Suprapubic skin (tissue), 4 donors: ENCODE results near the gene KIF11. TPM values are rescaled to one million over a fixed set of nuclear protein-coding genes. Genes with fewer than 3 reads are reported as not detected.

ENCODE experiments used
- DNase-seq, 2 donors: peaks; one replicate each; pipeline ENCODE4 v3.0.0-alpha.2; 2019; ENCODE audit warnings: low spot score in 2 of 2
- H3K27ac ChIP-seq: fragments of 200-600 bp; sonication (generic); one replicate; pipeline ENCODE4 v1.5.1; 2019
- H3K27me3 ChIP-seq: fragments of 200-600 bp; sonication (generic); one replicate; pipeline ENCODE4 v1.5.1; 2019
- H3K36me3 ChIP-seq: fragments of 200-600 bp; sonication (generic); one replicate; pipeline ENCODE4 v1.5.1; 2019
- H3K4me1 ChIP-seq: fragments of 200-600 bp; sonication (generic); one replicate; pipeline ENCODE4 v1.5.1; 2019
- H3K4me3 ChIP-seq: fragments of 200-600 bp; sonication (generic); one replicate; pipeline ENCODE4 v1.5.1; 2019; ENCODE audit warnings: mild to moderate bottlenecking
- H3K9me3 ChIP-seq: fragments of 200-600 bp; sonication (generic); one replicate; pipeline ENCODE4 v1.5.1; 2019
- CTCF ChIP-seq, 2 donors: fragments of 200-600 bp in 1 of 2; fragments of 450-650 bp in 1 of 2; sonication (generic) in 1 of 2; IDR thresholded peaks; one replicate each; pipeline ENCODE4 v1.5.1; 2016 to 2019; ENCODE audit warnings: antibody characterized with exemption in 2 of 2, mild to moderate bottlenecking in 1 of 2, moderate library complexity in 1 of 2
- EP300 ChIP-seq: sonication (generic); formaldehyde crosslinking; IDR thresholded peaks from one replicate; pipeline ENCODE4 v1.6.1; 2017; ENCODE audit warnings: antibody characterized with exemption
- POLR2A ChIP-seq, 2 donors: fragments of 450-650 bp; IDR thresholded peaks; one replicate each; pipeline ENCODE4 v1.6.1; 2017; ENCODE audit warnings: antibody characterized with exemption in 2 of 2, mild to moderate bottlenecking in 2 of 2, moderate library complexity in 2 of 2
- POLR2AphosphoS5 ChIP-seq, 3 donors: sonication (generic); formaldehyde crosslinking; IDR thresholded peaks; one replicate each; pipeline ENCODE4 v1.6.1; 2017; ENCODE audit warnings: antibody characterized with exemption in 3 of 3
- WGBS: methylation state at CpG from one replicate; pipeline ENCODE4 v1.1.5; 2018; 5-methylcytosine and 5-hydroxymethylcytosine counted together
- total RNA-seq, 4 donors: library from RNA; depleted of rRNA; stranded (reverse); fragments of >200 nt; gene quantifications; one replicate each; pipeline ENCODE4 v1.1.0, GENCODE V29; 2016

The KIF11 gene
- total RNA-seq, 4 donors from 2014 or later, result 3.1 to 5.4 (median 4.1) TPM

GRCh38 chr10:92690211-92690914, 97.4 kb downstream of the KIF11 start:
- peaks cover 29% of the 10 kb centered on the region for H3K4me1 ChIP-seq
- TF ChIP-seq EP300 (no peak), CTCF (IDR thresholded peaks at IDR 0.05) (no peak), POLR2AphosphoS5 (IDR thresholded peaks at IDR 0.05) (no peak), POLR2A (IDR thresholded peaks at IDR 0.05) (no peak)
- 11% methylated on average over 39 of the region's 73 CpGs for WGBS
- peaks cover 69% of the 10 kb centered on the region for H3K27me3 ChIP-seq
- H3K9me3 ChIP-seq, result no peaks in the 10 kb centered on the region
- H3K27ac ChIP-seq, result peak overlapping the region; percentile 73
- H3K36me3 ChIP-seq, result no peaks in the 10 kb centered on the region
- DNase-seq, result peak in 1 of 2 donors; percentile 76
- peak overlapping the region; percentile 52 for H3K4me3 ChIP-seq

GRCh38 chr10:92690915-92691590, 98.1 kb downstream of the KIF11 start:
- Histone ChIP-seq H3K4me1 (peaks cover 29% of the 10 kb centered on the region), H3K36me3 (no peaks in the 10 kb centered on the region), H3K4me3 (peak overlapping the region; percentile 52), H3K27ac (peak overlapping the region; percentile 73), H3K9me3 (no peaks in the 10 kb centered on the region), H3K27me3 (peaks cover 76% of the 10 kb centered on the region)
- no peak for DNase-seq
- WGBS, result 51% methylated on average over 30 of the region's 30 CpGs
- no peak for TF ChIP-seq EP300
- TF ChIP-seq POLR2A (IDR thresholded peaks at IDR 0.05), result no peak

- H3K36me3 ChIP-seq, result no peaks in the 10 kb centered on the region
- TF ChIP-seq POLR2A (IDR thresholded peaks at IDR 0.05), result peak in 1 of 2 donors; percentile 9
- TF ChIP-seq CTCF (IDR thresholded peaks at IDR 0.05), result no peak
- TF ChIP-seq EP300, result no peak
- no peak for TF ChIP-seq POLR2AphosphoS5 (IDR thresholded peaks at IDR 0.05)
- H3K9me3 ChIP-seq, result no peaks in the 10 kb centered on the region
- DNase-seq, result peak in 1 of 2 donors; percentile 76
- peak overlapping the region; percentile 73 for H3K27ac ChIP-seq
- H3K4me1 ChIP-seq, result peaks cover 29% of the 10 kb centered on the region
- peak overlapping the region; percentile 52 for H3K4me3 ChIP-seq
- WGBS, result 51% methylated on average over 24 of the region's 35 CpGs
- H3K27me3 ChIP-seq, result peaks cover 82% of the 10 kb centered on the region
Measured at GRCh38 chr10:92691591-92692079, 98.7 kb downstream of the KIF11 start.

- Histone ChIP-seq H3K4me3 (peak overlapping the region; percentile 52), H3K27me3 (peaks cover 86% of the 10 kb centered on the region), H3K27ac (peak overlapping the region; percentile 73), H3K4me1 (peaks cover 29% of the 10 kb centered on the region), H3K9me3 (no peaks in the 10 kb centered on the region), H3K36me3 (no peaks in the 10 kb centered on the region)
- 25% methylated on average over 28 of the region's 34 CpGs for WGBS
- no peak for DNase-seq
- no peak for TF ChIP-seq POLR2AphosphoS5 (IDR thresholded peaks at IDR 0.05)
- TF ChIP-seq POLR2A (IDR thresholded peaks at IDR 0.05), result no peak
- TF ChIP-seq CTCF (IDR thresholded peaks at IDR 0.05), result no peak
- no peak for TF ChIP-seq EP300
Measured at GRCh38 chr10:92692080-92692671, 99.2 kb downstream of the KIF11 start.

- Histone ChIP-seq H3K4me3 (peak overlapping the region; percentile 52), H3K27me3 (peaks cover 86% of the 10 kb centered on the region)
Measured at GRCh38 chr10:92692697-92693533, 100.0 kb downstream of the KIF11 start.

More at GRCh38 chr10:92692697-92693533, 100.0 kb downstream of the KIF11 start:
- DNase-seq, result no peak
- no peak for TF ChIP-seq EP300
- TF ChIP-seq POLR2AphosphoS5 (IDR thresholded peaks at IDR 0.05), result no peak
- no peak for TF ChIP-seq POLR2A (IDR thresholded peaks at IDR 0.05)
- TF ChIP-seq CTCF (IDR thresholded peaks at IDR 0.05), result no peak
- WGBS, result 31% methylated on average over 7 of the region's 7 CpGs
- peaks cover 29% of the 10 kb centered on the region for H3K4me1 ChIP-seq
- no peak overlapping the region for H3K27ac ChIP-seq
- no peaks in the 10 kb centered on the region for H3K9me3 ChIP-seq
- no peaks in the 10 kb centered on the region for H3K36me3 ChIP-seq
